GM19043 (cell line): ENCODE data around the gene DMD.
"Not testable (repeated sequence)": the region's sequence is repeated elsewhere in the genome, so short reads cannot be mapped to it uniquely, and the experiment has no call there.

Source experiments
- ATAC-seq: cut with Tn5 transposase; IDR thresholded peaks from one replicate; pipeline ENCODE4 v1.9.1; 2021; ENCODE audit warnings: low read depth; ENCODE audit not compliant: unreplicated experiment

DMD gene

DNA sequence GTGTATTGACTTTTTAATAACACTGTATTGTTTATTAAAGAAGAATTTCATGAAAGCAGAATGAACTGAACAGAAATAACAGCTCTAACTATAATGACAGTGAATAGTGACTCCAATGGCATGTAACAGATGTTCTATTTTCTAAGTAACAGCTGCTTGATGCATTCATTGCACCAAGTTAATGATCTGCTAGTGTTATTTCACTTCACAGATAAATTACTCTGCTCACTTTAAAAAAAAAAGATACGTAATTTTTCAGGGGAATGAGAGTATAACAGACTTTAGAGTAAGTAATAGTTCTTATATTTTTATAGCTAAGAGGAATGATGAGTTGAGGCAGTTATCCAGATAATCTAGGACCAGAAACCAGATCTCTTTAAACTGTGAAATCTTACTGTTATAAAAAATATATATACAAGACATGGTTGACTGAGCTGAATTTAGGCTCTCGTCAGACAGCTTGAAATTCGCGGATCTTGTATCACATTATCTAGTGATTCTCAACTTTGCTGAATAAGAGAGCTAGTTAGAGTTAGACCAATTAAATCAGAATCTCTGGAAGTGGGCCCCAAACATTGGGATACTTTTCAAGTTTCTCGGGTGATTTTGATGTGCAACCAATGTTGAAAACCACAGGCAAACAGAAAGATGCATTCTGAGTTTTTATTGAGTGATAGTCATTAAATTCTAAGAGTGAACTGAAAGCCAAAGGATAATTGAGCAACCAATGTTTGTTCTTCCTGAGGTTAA, 840.7 kb downstream of the DMD start:
- ATAC-seq = no peak

DNA sequence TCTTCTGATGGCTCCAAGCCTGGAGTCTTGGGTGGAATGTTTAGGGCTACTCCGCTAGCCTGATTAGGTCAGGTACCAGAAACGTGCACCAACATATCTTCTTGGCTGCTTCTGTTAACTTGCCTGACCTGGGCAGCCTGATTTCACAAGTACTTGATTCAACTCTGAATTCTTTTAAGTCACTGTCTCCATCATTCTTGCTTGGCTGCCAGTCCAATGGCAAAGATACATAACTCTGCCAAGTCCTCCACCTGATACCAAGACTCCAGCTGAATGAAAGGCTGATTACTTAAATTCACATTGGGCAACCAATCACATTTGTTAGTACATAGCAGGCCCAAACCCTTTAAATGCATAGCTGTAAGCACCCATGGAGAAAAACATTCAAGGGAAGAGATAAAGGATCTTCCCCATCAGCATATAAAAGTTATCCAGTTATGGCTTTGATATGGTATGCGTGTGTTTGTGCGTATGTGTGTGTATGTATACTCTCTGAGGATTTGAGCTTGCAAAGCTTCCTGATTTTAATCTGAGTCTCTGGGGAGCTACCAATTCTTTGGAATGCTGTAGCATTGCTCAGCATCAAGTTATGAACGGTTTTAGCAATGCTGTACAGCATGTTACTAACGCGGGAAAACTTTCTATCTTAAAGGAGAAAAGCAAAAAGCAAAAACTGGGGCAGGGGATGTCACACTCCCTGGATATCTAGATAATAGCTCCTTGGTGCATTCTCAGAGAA, 917.2 kb downstream of the DMD start:
- no peak for ATAC-seq

DNA sequence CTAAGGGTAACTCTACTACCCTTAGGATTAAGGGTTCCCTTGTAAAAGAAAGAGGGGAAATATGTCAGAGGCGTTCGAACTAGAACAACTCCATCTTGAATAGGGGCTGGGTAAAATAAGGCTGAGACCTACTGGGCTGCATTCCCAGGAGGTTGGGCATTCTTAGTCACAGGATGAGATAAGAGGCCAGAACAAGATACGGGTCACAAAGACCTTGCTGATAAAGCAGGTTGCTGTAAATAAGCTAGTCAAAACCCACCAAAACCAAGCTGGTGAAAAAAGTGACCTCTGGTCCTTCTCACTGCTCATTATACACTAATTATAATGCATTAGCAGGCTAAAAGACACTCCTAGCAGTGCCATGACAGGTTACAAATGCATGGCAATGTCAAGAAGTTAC, 922.0 kb downstream of the DMD start:
- ATAC-seq = no peak

DNA sequence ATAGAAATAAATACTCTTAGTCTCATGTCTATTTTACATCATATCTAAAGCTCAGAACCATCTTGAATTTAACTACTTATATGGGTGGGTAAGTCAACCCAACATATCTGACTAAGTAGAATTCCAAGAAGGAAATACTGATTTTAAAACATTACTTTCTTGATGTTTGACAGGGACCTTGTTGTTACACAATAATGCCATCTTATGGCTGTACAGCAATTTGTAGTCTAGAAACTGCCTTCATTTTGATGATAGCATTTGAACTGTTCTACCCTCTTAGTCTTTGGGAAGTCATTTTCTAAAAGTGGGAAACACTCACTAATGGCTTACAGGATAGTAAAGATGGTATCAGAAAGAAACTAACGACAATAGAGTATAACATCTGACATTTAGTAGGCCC, 929.5 kb downstream of the DMD start:
- no peak for ATAC-seq

DNA sequence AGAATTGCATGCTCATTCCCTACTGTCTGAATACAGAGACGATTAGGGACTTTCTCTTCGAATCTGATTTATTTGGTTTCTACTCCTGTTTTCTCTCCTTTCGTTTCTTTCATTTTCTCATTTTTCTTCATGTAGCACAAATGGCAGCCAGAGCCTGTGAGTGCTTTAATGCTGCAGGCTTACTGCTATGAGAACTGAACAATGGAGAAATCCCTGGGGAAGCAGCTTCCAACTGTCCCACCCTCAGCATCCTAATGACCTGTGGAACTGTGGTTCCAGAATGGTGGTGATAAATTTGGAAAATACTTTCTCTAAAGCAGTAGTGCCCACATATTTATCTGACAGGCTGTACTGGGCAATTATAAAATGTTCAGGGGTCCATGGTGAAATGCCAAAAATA, 930.4 kb downstream of the DMD start:
- no peak for ATAC-seq

DNA sequence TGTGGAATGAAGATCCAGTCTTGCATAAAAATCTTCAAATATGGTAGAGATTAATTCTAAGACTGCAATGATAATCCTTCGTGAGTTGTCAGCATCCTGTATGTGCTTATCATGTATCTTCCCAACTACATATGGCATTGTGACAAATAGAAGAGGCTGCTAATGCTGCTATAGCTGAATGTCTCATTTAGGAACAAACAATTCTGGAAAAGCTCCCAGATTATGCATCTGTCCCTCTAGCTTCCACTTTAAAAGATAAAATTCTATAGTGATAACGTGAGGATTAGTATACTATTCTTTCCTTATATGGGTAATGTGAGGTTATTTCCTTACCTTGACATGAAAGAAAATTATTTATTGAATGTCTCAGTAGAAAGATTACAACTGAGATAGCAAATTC, 930.9 kb downstream of the DMD start:
- ATAC-seq = no peak

DNA sequence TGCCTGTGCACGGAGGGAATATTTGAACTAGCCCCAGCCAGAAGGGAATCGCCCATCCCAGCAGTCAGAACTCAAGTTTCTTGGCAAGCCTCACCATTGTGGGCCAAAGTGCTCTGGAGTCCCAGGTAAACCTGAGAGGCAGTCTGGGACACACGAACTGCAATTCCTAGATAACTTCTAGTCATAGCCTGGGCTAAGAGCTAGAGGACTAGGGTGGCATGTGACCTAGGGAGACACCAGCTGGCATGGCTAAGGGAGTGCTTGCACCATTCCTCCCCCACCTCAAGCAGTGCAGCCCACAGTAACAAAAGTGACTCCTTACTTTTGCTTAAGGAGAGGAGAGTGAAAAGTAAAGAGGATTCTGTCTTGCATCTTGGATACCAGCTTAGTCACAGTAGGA, 935.2 kb downstream of the DMD start:
- no peak for ATAC-seq

DNA sequence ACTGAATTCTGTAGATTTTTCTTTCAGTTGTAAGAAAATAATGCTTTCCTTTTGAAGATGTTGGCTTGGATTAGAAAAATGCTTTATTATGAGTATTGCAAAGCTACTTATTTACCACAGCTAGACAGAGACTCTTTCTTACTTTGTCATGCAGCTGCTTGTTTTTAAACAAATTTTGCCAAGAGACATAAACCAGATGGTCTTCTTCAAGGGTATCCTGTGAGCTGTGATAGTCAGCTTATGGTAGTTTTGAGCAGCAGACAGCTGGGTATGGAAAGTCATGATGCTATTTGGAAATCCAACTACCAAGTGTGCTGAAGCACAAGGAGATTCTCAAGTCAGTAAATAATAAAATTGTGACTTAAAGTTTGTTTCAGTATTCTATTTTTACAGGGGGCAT, 941.5 kb downstream of the DMD start:
- no peak for ATAC-seq

DNA sequence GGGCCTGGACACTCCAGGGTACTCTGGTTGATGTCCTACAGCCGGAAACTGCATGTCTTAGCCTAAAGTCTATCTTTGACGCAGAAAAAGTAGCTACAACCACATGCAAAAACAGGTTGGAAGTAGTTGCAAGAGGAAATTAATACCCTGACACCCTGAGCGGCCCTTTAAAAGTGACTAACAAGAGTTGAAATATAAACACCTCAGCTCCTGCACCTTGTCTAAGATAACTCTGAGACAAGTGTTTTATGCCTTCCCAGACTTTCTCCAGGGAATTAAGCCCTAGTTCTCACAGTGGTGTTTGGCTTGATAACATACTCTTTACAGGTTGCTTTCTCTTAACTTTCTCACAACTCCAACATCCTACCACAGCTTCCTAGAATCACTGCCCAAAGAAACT, 943.1 kb downstream of the DMD start:
- ATAC-seq = no peak

DNA sequence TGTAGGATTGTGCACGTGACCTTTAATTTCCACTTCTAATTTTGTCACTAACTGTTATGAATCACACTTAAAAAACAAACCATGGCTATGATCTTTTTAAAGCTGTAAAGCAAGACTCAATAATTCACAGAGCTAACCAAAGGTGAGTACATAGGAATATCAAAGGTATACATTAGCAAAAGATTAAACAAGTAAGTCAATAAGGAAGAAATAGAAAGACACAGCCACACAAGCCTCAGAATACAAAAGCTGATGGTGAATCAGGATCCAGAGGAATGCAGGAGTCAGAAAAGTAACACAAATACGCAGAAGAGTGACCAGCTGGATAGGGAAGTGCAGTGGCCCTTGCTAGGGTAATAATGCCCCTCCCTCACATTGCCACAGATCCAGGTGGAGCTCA, 943.6 kb downstream of the DMD start:
- no peak for ATAC-seq

DNA sequence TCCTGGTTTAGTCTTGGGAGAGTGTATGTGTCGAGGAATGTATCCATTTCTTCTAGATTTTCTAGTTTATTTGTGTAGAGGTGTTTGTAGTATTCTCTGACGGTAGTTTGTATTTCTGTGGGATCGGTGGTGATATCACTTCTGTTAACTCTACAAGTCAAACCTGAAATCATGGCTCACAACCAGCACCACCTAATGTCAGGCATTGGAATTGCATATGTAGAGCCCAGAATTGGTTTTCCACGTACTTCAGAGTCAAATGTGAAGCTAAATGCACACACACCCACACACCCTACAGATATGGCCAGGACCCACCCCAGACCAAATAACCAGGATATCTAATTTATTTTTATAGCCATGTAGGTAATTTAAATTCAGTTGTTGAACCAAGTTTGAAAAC, 964.7 kb downstream of the DMD start:
- ATAC-seq = not testable (repeated sequence)

DNA sequence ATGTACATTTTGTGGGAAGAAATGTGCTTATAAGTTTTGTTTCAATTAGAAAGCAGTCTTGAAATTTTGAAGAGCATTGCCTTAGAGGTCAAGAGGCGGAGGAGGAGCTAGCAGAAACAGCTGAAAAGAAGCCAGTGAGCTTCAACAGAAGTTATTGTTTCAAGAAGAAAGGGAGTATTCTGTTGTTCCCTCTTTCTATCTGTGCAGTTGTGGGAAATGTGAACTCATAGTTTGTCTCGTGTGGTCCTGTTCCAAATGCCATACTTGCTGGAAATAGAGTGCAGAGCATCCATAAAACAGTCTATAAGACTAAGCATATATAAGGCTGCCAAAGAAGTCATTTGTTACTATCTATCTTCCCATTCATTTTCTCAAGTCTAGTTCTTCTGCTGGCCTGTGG, 1015.7 kb downstream of the DMD start:
- ATAC-seq = no peak

DNA sequence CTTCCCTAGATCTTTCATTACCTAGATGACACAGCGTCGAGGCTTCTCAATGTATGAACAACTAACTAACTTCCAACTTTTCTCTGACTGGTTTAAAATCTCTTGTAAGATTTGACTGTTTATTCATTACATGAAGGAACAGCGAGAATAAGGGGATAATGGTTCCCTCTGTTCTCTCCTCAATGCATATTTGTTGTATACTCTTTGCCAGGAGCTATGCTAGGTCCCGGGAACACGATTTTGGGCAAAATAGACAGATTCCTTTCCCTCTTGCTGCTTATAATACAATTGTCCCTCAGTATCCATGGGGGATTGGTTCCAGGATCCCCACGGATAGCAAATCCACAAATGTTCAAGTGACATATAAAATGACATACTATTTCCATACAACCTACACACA, 1020.0 kb downstream of the DMD start:
- no peak for ATAC-seq

DNA sequence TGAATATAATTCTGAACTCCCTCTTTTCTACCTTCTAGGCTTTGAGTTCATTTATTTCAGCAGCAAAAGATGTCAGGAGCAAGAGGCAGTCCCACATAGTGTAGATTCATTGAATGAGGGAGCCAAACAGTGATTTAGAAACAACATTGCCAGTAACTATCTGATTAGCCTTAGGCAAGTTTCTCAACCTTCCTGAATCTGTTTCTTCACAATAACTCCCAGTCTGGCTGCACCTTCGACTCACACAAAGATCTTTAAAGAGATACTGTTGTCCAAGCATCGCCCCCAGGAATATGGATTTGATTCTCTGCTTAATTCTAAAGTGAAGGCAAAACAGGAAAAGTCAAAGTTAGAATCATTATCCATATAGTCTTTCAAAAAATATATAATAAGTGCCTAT, 1026.2 kb downstream of the DMD start:
- no peak for ATAC-seq

DNA sequence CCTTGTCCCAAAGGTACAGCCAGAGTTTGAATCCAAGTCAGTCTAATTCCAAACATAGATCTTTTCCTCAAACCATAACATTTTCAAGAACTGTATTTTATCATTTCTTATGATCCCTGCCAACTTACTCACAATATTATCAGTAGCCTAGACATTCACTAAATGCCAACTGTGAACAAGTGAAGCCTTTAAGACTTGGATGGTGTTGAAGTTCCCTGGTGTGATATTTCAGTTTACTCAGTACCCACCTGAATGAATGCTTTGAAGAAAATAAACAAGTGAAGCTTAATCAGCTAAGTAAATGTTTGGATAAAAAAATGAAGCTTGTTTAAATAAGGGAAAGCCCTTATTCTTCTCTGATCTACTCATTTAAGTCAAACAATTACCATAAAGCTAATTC, 1028.3 kb downstream of the DMD start:
- ATAC-seq = no peak

DNA sequence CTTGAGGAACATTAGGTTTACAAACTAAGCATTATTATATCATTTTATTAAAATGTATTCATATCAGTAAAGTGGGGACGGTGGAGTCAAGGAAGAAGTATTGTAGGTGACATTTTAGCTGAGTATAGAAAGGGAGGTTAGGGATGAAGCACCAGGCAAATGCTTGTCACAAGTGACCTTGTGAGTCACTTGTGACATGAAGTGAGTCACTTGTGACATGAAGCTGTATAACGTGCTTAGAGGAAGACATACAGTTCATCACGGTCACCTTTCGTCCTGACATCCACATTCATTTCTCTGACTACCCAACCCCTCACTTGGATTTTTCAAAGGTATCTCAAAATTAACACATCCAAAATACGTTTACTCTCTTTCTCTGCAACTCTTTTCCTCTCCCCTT, 1034.8 kb downstream of the DMD start:
- no peak for ATAC-seq

DNA sequence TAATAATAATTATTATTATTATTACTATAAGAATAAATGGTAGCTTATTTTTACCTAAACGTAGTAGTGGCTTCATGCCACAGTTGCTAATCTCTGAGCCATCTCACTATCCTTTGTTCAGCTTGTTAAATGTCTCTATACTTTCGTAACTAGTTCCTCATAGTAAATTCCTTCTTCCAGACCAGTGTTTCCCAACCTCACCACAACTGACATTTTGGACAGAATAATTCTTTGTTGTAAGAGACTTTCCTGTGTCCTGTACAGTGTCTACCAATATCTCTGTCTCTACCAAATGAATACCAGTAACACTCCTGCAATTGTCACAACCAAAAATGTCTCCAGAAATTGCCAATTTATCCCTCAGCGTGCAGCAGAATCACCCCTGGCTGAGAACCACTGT, 1040.9 kb downstream of the DMD start:
- ATAC-seq = no peak

DNA sequence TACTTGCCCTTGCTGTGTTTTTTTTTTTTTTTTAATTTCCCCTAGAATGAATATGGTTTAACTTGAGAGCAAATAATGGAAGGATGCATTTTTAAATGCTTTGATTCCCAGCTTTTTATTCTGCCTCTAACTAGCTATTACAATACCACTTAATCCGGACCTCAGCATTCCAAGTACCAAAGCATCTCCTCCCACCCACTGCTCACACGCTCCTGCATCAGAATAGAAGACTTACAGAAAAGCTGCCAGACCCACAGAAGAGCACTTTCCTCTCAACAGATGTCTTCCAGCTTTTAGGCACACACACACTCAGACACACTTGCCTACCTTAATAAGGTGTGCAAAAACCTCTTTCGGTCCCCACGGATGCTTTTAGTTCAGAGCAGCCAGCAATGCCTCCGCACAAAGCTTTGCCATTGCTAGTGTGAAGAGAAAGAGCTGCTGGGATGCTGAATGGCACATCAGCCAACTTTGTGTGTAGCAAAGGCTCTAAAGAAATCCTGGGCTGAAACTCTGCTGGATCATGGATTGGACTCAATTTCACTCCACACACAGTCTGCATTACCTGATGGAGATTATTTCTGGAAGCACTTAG, 1056.2 kb downstream of the DMD start:
- no peak for ATAC-seq

DNA sequence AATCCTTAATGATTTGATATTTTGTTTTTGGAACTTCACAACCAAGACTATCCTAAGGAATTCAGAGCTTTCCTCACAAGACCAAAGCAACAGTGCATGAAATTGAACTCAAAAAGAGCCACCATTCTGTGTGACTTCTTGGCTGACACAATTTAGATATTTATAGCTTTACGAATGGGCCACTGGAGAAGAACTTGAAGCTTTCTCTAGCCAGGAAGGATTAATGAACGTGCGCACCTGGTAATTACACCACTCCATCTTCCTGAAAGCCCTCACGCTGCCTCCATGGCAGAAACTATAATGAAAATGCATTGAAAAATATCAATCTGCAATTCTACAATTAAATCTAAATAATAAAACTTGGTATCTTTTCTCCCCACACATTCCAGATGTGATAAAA, 1057.8 kb downstream of the DMD start:
- ATAC-seq = no peak

DNA sequence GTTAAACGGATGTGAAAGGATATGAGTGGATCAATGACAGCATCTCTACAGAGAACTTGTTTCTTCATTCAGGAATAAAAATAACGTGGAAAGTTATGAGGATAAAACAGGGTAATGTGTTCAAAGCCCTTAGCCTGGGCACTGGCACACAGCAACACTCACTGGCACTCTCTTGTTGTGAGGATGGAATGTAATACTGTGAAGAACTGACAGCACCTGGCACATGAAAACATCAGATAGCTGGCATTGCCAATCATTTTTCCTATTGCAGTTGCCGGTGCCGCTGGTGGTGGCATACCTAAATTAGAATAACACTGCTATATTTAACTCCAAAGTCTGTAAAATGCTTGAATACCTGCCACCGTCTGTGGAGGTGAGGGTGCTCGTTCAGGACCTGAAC, 1061.2 kb downstream of the DMD start:
- ATAC-seq = no peak

DNA sequence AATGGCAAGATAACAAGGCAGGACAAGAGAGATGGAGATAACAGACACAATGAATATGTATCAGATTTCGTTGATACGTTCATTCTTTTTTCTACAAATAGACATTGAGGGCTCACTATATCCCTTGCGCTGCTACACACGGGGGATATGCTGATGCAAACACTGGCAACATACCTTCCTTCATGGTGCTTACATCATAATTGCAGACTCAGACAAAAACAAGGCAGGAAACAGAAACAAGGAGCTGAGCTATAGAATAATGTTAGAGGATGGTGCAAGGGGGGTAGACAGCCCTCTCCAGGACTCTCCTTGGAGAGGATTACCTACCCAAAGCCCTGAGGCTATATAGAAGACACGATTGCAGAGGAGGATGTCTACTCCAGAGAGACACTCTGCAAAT, 1069.5 kb downstream of the DMD start:
- no peak for ATAC-seq

DNA sequence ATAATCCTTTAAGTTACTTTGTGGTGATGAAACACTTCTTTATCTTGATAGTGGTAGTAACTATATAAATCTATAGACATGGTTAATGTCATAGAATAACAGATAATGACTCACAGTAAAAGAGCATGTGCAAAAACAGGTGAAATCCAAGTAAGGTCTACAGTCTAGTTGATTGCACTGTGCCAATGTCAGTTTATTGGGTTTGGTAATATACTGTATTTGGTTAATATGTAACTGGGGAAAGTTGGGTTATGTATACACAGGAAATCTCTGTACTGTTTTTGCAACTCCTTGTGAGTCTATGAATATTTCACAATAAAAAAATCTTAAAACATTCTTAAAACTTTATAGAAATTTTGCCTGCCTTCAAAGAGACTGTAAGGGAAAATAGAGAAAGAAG, 1071.9 kb downstream of the DMD start:
- no peak for ATAC-seq
